IMR-90 (cell line): ENCODE measurements around the gene SLC35G6. TPM values are rescaled to one million over a fixed set of nuclear protein-coding genes. Genes with fewer than 3 reads are reported as not detected.

Experiments
- ATAC-seq: fragments of 200-7000 bp; cut with Tn5 transposase; 2 replicates; pipeline ENCODE4 v1.9.1; 2020; ENCODE audit warnings: low read depth, mild to moderate bottlenecking, moderate library complexity
- BruUV-seq: library from RNA; stranded (reverse); fragments of 400-500 nt; replicated peaks from 2 replicates; lab custom pipeline; 2021; lab: Mats Ljungman, UMichigan
- CTCF ChIA-PET: fragments of 300-600 bp; formaldehyde crosslinking; extraction: SDS; loops from one replicate; lab custom pipeline; 2021; ENCODE audit warnings: antibody characterized with exemption; lab: Yijun Ruan, JAX
- POLR2A ChIA-PET: fragments of 300-600 bp; sonication (Branson Sonifier 250); formaldehyde crosslinking; loops from one replicate; lab custom pipeline; 2022; ENCODE audit warnings: antibody characterized with exemption; ENCODE audit not compliant: unreplicated experiment; lab: Charles Lee
- DNase-seq: peaks from one replicate; pipeline ENCODE4 v3.0.0; 2013
- H2AFZ ChIP-seq: replicated peaks from 2 replicates; pipeline ENCODE3; 2013; ENCODE audit warnings: low read length, mild to moderate bottlenecking; ENCODE audit not compliant: poor library complexity
- H2AK5ac ChIP-seq: 2 replicates; pipeline ENCODE4 v1.6.1; 2013; ENCODE audit warnings: low read depth, low read length, inconsistent platforms
- H2AK9ac ChIP-seq: replicated peaks from 2 replicates; pipeline ENCODE3; 2013; ENCODE audit warnings: mild to moderate bottlenecking, low read depth, low read length, moderate library complexity; ENCODE audit not compliant: poor library complexity
- H2BK120ac ChIP-seq: 2 replicates; pipeline ENCODE4 v1.6.1; 2013; ENCODE audit warnings: low read depth, low read length, inconsistent platforms
- H2BK15ac ChIP-seq: 3 replicates; pipeline ENCODE4 v1.6.1; 2013; ENCODE audit warnings: low read depth, low read length, inconsistent platforms
- H2BK20ac ChIP-seq: 2 replicates; pipeline ENCODE4 v1.6.1; 2013; ENCODE audit warnings: low read depth, mild to moderate bottlenecking, inconsistent platforms, low read length, moderate library complexity
- H2BK5ac ChIP-seq: 2 replicates; pipeline ENCODE4 v1.6.1; 2013; ENCODE audit warnings: mild to moderate bottlenecking, low read depth, low read length, inconsistent platforms; ENCODE audit not compliant: poor library complexity, severe bottlenecking
- H3K14ac ChIP-seq: replicated peaks from 2 replicates; pipeline ENCODE4 v1.6.1; 2013; ENCODE audit warnings: low read depth, low read length, inconsistent platforms
- H3K18ac ChIP-seq: 2 replicates; pipeline ENCODE4 v1.6.1; 2013; ENCODE audit warnings: low read depth, low read length, control low read depth
- H3K23ac ChIP-seq: 2 replicates; pipeline ENCODE4 v1.6.1; 2013; ENCODE audit warnings: low read depth, low read length, inconsistent platforms
- H3K27ac ChIP-seq: 2 replicates; pipeline ENCODE4 v1.5.1; 2013; ENCODE audit warnings: mild to moderate bottlenecking, control low read depth, low read length; ENCODE audit not compliant: insufficient read depth
- H3K27me3 ChIP-seq: 2 replicates; pipeline ENCODE4 v1.6.1; 2013; ENCODE audit warnings: low read length; ENCODE audit not compliant: control insufficient read depth, insufficient read depth
- H3K36me3 ChIP-seq: 2 replicates; pipeline ENCODE4 v1.6.1; 2013; ENCODE audit warnings: low read length, mixed read lengths; ENCODE audit not compliant: control insufficient read depth, insufficient read depth
- H3K4ac ChIP-seq: 2 replicates; pipeline ENCODE4 v1.6.1; 2013; ENCODE audit warnings: low read depth, low read length, inconsistent platforms
- H3K4me1 ChIP-seq: 2 replicates; pipeline ENCODE4 v1.6.1; 2013; ENCODE audit warnings: low read length, mixed read lengths; ENCODE audit not compliant: control insufficient read depth, insufficient read depth
- H3K4me2 ChIP-seq: 2 replicates; pipeline ENCODE4 v1.6.1; 2013; ENCODE audit warnings: low read depth, mild to moderate bottlenecking, control low read depth, low read length, moderate library complexity
- H3K4me3 ChIP-seq: 2 replicates; pipeline ENCODE4 v1.5.1; 2013; ENCODE audit warnings: low read depth, mild to moderate bottlenecking, control low read depth, low read length, moderate library complexity; ENCODE audit not compliant: insufficient read depth
- H3K56ac ChIP-seq: 2 replicates; pipeline ENCODE4 v1.6.1; 2013; ENCODE audit warnings: low read length, inconsistent platforms; ENCODE audit not compliant: insufficient read depth; ENCODE audit errors: extremely low read depth
- H3K79me1 ChIP-seq, 2 experiments: 2 replicates each; pipeline ENCODE4 v1.6.1; 2013; ENCODE audit warnings: low read length in 2 of 2, inconsistent platforms in 1 of 2, low read depth in 1 of 2
- H3K9ac ChIP-seq: 2 replicates; pipeline ENCODE4 v1.6.1; 2013; ENCODE audit warnings: low read depth, low read length, control low read depth
- H3K9me1 ChIP-seq: 2 replicates; pipeline ENCODE4 v1.6.1; 2013; ENCODE audit warnings: low read length, inconsistent platforms; ENCODE audit not compliant: insufficient read depth
- H3K9me3 ChIP-seq: 2 replicates; pipeline ENCODE4 v1.6.1; 2013; ENCODE audit warnings: low read length; ENCODE audit not compliant: control insufficient read depth, insufficient read depth
- H4K20me1 ChIP-seq: 2 replicates; pipeline ENCODE4 v1.6.1; 2013; ENCODE audit warnings: low read length, inconsistent platforms; ENCODE audit not compliant: insufficient read depth
- H4K5ac ChIP-seq: 2 replicates; pipeline ENCODE4 v1.6.1; 2013; ENCODE audit warnings: mild to moderate bottlenecking, low read depth, low read length, control low read depth
- H4K8ac ChIP-seq, 2 experiments: 2 replicates each; pipeline ENCODE4 v1.6.1; 2013; ENCODE audit warnings: low read depth in 2 of 2, low read length in 2 of 2, control low read depth in 1 of 2, inconsistent platforms in 1 of 2
- H4K91ac ChIP-seq: 2 replicates; pipeline ENCODE4 v1.6.1; 2013; ENCODE audit warnings: low read depth, low read length, inconsistent platforms; ENCODE audit not compliant: insufficient read depth
- MAZ ChIP-seq: IDR thresholded peaks from 2 replicates; pipeline ENCODE4 v1.6.1; 2012; ENCODE audit warnings: low read depth, mild to moderate bottlenecking, low read length, improper control_type of control experiment, moderate library complexity, borderline replicate concordance
- RAD21 ChIP-seq: IDR thresholded peaks from 2 replicates; pipeline ENCODE4 v1.6.1; 2012; ENCODE audit warnings: low read length, improper control_type of control experiment
- USF2 ChIP-seq: fragments of 150-350 bp; IDR thresholded peaks from 2 replicates; pipeline ENCODE4 v1.6.1; 2017; ENCODE audit warnings: mild to moderate bottlenecking, antibody characterized with exemption, low read length, low read depth
- WGBS, 2 experiments: methylation state at CpG; one replicate each; pipeline versions ENCODE4 v1.1.5 to v1.1.7; 2013; ENCODE audit warnings: missing lambda C conversion rate in 2 of 2; ENCODE audit not compliant: insufficient read length in 1 of 2; ENCODE audit errors: extremely low coverage in 2 of 2; 5-methylcytosine and 5-hydroxymethylcytosine counted together
- dilution Hi-C: fragments of 300-500 bp; cut with HindIII; formaldehyde crosslinking; loops from one replicate; pipeline ENCODE4 v1.14.3; 2018; ENCODE audit warnings: low sequenced_read_pairs; ENCODE audit not compliant: unreplicated experiment
- in situ Hi-C: fragments of 300-500 bp; cut with MboI; formaldehyde crosslinking; loops from 3 replicates; pipeline ENCODE4 v1.14.3; 2019; ENCODE audit warnings: low sequenced_read_pairs, inconsistent platforms, mixed read lengths
- intact Hi-C: fragments of 100-400 bp; cut with micrococcal nuclease; formaldehyde crosslinking; loops from 2 replicates; pipeline ENCODE4 v1.10.0; 2022
- polyA plus RNA-seq, 3 experiments: library from polyadenylated mRNA; depleted of rRNA; stranded (reverse); fragments of >200 nt; gene quantifications; 2 replicates each; pipeline ENCODE4 v1.2.3, GENCODE V29; 2012; ENCODE audit warnings: low replicate concordance in 1 of 3
- total RNA-seq: library from RNA; depleted of rRNA; stranded (reverse); fragments of >200 nt; gene quantifications from 2 replicates; pipeline ENCODE4 v1.2.3, GENCODE V29; 2012

SLC35G6 gene
- total and polyA plus RNA-seq, 2 of the 4 experiments (the other 2 are of a cell fraction): not detected

- dilution Hi-C loops (no loop called here), in situ Hi-C loops (no loop called here), intact Hi-C loops (no loop called here)
- POLR2A ChIA-PET: interaction anchor here (0.6 kb wide), 3 partner anchors 28 to 934 kb away, joined by 3 to 8 read pairs (median 7); no protein-coding TSS in a partner anchor
- no peak overlapping the region for H2AFZ ChIP-seq
- H3K4ac ChIP-seq: no peak overlapping the region
- H2BK20ac ChIP-seq: no peak overlapping the region
- peaks cover 3% of the 10 kb centered on the region; the same call in 1 of the 2 replicates for H4K20me1 ChIP-seq
- H3K4me1 ChIP-seq: peaks cover 22% of the 10 kb centered on the region
- no peak overlapping the region for H3K23ac ChIP-seq
- TF ChIP-seq USF2 (no peak), MAZ (no peak), RAD21 (no peak)
- no peak overlapping the region for H2BK120ac ChIP-seq
- no CpG with 5 or more reads among the region's 7 CpGs for WGBS, 2 experiments
- H3K36me3 ChIP-seq: no peaks in the 10 kb centered on the region
- H4K91ac ChIP-seq: no peak overlapping the region
- H4K8ac ChIP-seq: no peak overlapping the region
- ATAC-seq (no peak), DNase-seq (no peak)
- H3K27ac ChIP-seq: no peak overlapping the region
- H3K9me3 ChIP-seq: no peaks in the 10 kb centered on the region
- no TSS peak for BruUV-seq
- 0 out of 2 replicates have a peak, but pooled peaks cover 8% of the 10 kb centered on the region for H3K9me1 ChIP-seq
- H3K56ac ChIP-seq: no peak overlapping the region
- H4K5ac ChIP-seq: no peak overlapping the region
- H2AK5ac ChIP-seq: no peak overlapping the region
- H3K4me2 ChIP-seq: no peak overlapping the region
- no peak overlapping the region for H3K14ac ChIP-seq
- H3K9ac ChIP-seq: no peak overlapping the region
- H3K4me3 ChIP-seq: no peak overlapping the region
- H2BK5ac ChIP-seq: no peak overlapping the region
- no peak overlapping the region for H2BK15ac ChIP-seq
- H2AK9ac ChIP-seq: no peak overlapping the region
- H3K79me1 ChIP-seq: peaks cover 0 to 2% of the 10 kb centered on the region in 2 experiments; a peak in 1 of 4 replicates
- H3K18ac ChIP-seq: no peak overlapping the region
- H3K27me3 ChIP-seq: peaks cover 41% of the 10 kb centered on the region
- CTCF ChIA-PET: no interaction called here
Measured at GRCh38 chr17:7441266-7441665, 40.0 kb upstream of the SLC35G6 start.
